ENCODE data around the gene AOC1. TPM values are rescaled to one million over a fixed set of nuclear protein-coding genes. Genes with fewer than 3 reads are reported as not detected.

The AOC1 gene
- polyA plus RNA-seq, 1 donor from 2014 or later: not detected

DNA sequence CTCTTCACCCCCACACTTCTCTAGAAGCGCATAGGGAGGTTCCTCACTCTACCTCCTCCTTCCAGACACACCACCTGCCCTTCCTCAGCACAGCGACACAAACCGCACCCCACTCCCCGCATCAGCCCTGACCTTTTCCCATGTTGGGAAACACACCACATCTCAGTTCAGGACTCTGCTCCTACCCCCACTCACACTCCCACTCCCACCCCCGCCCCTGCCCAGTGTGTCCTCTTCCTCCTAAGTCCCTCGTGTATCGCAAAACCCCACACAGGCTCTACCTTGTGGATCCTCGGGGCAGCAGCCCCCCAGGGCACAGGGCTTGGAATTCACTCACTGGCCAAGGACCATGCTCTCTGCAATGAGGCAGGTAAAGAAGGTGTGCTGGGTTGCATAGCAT lies 4.2 kb upstream of the AOC1 start:
- Histone ChIP-seq H3F3A (ENCODE audit: insufficient read depth, low read length, poor library complexity, severe bottlenecking) (no peaks in the 10 kb centered on the region), H3K79me2 (replicated peaks; ENCODE audit: insufficient read depth, low read length) (no peaks in the 10 kb centered on the region), H3K9ac (ENCODE audit: low read length) (no peak overlapping the region), H3K36me3 (ENCODE audit: insufficient read depth, low read length) (no peaks in the 10 kb centered on the region), H3K9me3 (ENCODE audit: low read length) (no peaks in the 10 kb centered on the region), H3K27ac (ENCODE audit: low read length) (no peak overlapping the region), H3K4me2 (ENCODE audit: low read length) (no peak overlapping the region), H3K27me3 (ENCODE audit: insufficient read depth, low read depth, low read length) (no peaks in the 10 kb centered on the region), H3K4me3 (ENCODE audit: low read length) (no peak overlapping the region), H4K20me1 (ENCODE audit: insufficient read depth) (no peaks in the 10 kb centered on the region), H2AFZ (ENCODE audit: low read depth, low read length) (no peak overlapping the region), H3K9me2 (ENCODE audit: insufficient read depth, low read length) (no peaks in the 10 kb centered on the region)
- TF ChIP-seq POLR2AphosphoS5 (IDR thresholded peaks at IDR 0.05): no peak
- TF ChIP-seq REST (IDR thresholded peaks at IDR 0.05; ENCODE audit: borderline replicate concordance): no peak

GRCh38 chr7:150848561-150849115 lies 3.7 kb upstream of the AOC1 start:
- Histone ChIP-seq H3K9me3 (ENCODE audit: low read length) (no peaks in the 10 kb centered on the region), H4K20me1 (ENCODE audit: insufficient read depth) (no peaks in the 10 kb centered on the region), H3K9me2 (ENCODE audit: insufficient read depth, low read length) (no peaks in the 10 kb centered on the region), H2AFZ (ENCODE audit: low read depth, low read length) (no peak overlapping the region), H3K27me3 (ENCODE audit: insufficient read depth, low read depth, low read length) (no peaks in the 10 kb centered on the region), H3K27ac (ENCODE audit: low read length) (no peak overlapping the region), H3K79me2 (replicated peaks; ENCODE audit: insufficient read depth, low read length) (no peaks in the 10 kb centered on the region), H3K36me3 (ENCODE audit: insufficient read depth, low read length) (no peaks in the 10 kb centered on the region), H3F3A (ENCODE audit: insufficient read depth, low read length, poor library complexity, severe bottlenecking) (no peaks in the 10 kb centered on the region), H3K4me2 (ENCODE audit: low read length) (no peak overlapping the region), H3K4me3 (ENCODE audit: low read length) (no peak overlapping the region), H3K9ac (ENCODE audit: low read length) (no peak overlapping the region)
- TF ChIP-seq POLR2AphosphoS5 (IDR thresholded peaks at IDR 0.05): no peak
- no peak for TF ChIP-seq MXI1 (conservative IDR thresholded peaks at IDR 0.05; ENCODE audit: poor library complexity, severe bottlenecking)
- TF ChIP-seq TAF1 (IDR thresholded peaks at IDR 0.05; ENCODE audit: low read depth): no peak
- no peak for TF ChIP-seq EP300 (conservative IDR thresholded peaks at IDR 0.05; ENCODE audit: poor library complexity, severe bottlenecking)
- no peak for TF ChIP-seq EZH2 (IDR thresholded peaks at IDR 0.05; ENCODE audit: borderline replicate concordance, insufficient read depth, low read length, poor library complexity, severe bottlenecking)
- TF ChIP-seq RAD21 (conservative IDR thresholded peaks at IDR 0.05): no peak
- TF ChIP-seq, protein P1, sequence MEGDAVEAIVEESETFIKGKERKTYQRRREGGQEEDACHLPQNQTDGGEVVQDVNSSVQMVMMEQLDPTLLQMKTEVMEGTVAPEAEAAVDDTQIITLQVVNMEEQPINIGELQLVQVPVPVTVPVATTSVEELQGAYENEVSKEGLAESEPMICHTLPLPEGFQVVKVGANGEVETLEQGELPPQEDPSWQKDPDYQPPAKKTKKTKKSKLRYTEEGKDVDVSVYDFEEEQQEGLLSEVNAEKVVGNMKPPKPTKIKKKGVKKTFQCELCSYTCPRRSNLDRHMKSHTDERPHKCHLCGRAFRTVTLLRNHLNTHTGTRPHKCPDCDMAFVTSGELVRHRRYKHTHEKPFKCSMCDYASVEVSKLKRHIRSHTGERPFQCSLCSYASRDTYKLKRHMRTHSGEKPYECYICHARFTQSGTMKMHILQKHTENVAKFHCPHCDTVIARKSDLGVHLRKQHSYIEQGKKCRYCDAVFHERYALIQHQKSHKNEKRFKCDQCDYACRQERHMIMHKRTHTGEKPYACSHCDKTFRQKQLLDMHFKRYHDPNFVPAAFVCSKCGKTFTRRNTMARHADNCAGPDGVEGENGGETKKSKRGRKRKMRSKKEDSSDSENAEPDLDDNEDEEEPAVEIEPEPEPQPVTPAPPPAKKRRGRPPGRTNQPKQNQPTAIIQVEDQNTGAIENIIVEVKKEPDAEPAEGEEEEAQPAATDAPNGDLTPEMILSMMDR (IDR thresholded peaks at IDR 0.05; ENCODE audit: poor library complexity, severe bottlenecking): no peak
- no peak for TF ChIP-seq REST (IDR thresholded peaks at IDR 0.05; ENCODE audit: borderline replicate concordance)
